Gastroesophageal sphincter (tissue), 3 donors: ENCODE results near the gene ORM2.

ENCODE experiments used
- POLR2A ChIP-seq, 2 donors: fragments of 450-650 bp; IDR thresholded peaks; one replicate each; pipeline ENCODE4 v1.6.1; 2017; ENCODE audit warnings: antibody characterized with exemption in 2 of 2, mild to moderate bottlenecking in 2 of 2, moderate library complexity in 1 of 2
- POLR2AphosphoS5 ChIP-seq: sonication (generic); formaldehyde crosslinking; IDR thresholded peaks from one replicate; pipeline ENCODE4 v1.6.1; 2017; ENCODE audit warnings: antibody characterized with exemption
- TF ChIP-seq, protein P1 (sequence below), 4 experiments: fragments of 200-600 bp in 2 of 4; fragments of 450-650 bp in 2 of 4; sonication (generic) in 1 of 4; IDR thresholded peaks; one replicate each; pipeline ENCODE4 v1.5.1; 2017 to 2019; ENCODE audit warnings: antibody characterized with exemption in 4 of 4, mild to moderate bottlenecking in 2 of 4, moderate library complexity in 2 of 4

GRCh38 chr9:114296338-114296737, 33.3 kb upstream of the ORM2 start:
- TF ChIP-seq, protein P1, sequence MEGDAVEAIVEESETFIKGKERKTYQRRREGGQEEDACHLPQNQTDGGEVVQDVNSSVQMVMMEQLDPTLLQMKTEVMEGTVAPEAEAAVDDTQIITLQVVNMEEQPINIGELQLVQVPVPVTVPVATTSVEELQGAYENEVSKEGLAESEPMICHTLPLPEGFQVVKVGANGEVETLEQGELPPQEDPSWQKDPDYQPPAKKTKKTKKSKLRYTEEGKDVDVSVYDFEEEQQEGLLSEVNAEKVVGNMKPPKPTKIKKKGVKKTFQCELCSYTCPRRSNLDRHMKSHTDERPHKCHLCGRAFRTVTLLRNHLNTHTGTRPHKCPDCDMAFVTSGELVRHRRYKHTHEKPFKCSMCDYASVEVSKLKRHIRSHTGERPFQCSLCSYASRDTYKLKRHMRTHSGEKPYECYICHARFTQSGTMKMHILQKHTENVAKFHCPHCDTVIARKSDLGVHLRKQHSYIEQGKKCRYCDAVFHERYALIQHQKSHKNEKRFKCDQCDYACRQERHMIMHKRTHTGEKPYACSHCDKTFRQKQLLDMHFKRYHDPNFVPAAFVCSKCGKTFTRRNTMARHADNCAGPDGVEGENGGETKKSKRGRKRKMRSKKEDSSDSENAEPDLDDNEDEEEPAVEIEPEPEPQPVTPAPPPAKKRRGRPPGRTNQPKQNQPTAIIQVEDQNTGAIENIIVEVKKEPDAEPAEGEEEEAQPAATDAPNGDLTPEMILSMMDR (IDR thresholded peaks at IDR 0.05): no peak
- TF ChIP-seq POLR2AphosphoS5 (no peak), POLR2A (IDR thresholded peaks at IDR 0.05) (no peak)
